HG03095 (cell line): Measurements from ENCODE around the gene DHRS13.
"Not testable (repeated sequence)": the region's sequence is repeated elsewhere in the genome, so short reads cannot be mapped to it uniquely, and the experiment has no call there.

Experiments
- ATAC-seq: cut with Tn5 transposase; IDR thresholded peaks from one replicate; pipeline ENCODE4 v1.9.1; 2021; ENCODE audit warnings: moderate library complexity; ENCODE audit not compliant: unreplicated experiment

The DHRS13 gene

DNA sequence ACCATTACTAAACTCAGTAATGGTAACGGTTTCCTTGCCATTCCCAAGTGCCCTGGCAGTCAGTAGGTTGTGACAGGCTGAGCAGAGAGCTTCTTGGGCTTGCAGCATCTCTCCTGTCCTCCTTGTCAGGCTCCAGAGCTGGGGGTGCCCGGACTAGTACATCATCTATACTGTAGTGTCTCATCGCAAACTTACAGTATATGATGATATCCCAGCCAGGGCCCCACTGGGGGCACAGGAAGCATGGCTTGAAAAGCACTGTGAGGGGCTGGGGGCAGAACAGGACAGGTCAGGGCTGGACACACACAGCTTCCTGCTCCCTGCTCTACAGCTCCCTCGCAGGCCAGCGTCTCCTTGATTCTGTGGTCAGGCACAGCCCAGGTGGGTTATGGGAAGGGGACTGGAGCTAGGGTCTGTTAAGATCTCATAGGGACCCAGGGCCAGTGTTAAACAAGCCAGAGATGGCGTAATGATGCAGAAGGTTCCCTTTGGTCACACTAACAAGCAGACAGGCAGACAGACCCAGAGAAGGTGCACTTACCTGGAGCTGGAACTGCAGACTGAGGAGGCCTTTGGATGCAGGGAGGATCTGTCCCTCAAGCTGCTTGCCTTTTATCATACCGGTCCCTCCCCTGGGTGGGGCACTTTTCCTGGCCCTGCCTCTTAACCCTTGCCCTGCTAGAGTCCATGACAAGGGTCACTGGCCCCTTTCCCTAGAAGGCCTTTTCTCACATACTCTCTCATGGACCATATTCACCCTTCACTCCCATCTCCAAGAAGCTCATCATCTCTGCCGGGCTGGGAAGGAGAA, 41.3 kb downstream of the DHRS13 start:
- no peak for ATAC-seq

DNA sequence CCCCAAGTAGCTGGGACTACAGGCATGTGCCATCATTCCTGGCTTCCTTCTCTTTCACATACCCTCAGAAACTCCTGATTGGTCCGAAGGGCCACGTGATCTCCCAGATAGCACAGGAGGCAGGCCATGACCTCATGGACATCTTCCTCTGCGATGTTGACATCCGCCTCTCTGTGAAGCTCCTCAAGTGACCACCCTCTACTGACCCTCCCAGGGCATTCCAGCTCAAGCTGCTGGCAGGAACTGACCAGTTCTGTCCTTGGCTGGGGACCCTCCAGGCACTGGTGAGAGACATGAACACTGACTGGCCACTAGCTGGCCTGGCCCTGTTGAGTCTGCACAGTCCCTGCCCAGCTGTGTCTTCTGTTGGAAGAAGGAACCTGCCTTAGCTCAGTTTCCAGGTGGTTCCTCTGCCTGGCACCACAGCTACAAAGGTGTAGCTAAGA, 42.5 kb downstream of the DHRS13 start:
- no peak for ATAC-seq

- no peak for ATAC-seq
Measured at GRCh38 chr17:28858801-28859355, 44.0 kb downstream of the DHRS13 start.

DNA sequence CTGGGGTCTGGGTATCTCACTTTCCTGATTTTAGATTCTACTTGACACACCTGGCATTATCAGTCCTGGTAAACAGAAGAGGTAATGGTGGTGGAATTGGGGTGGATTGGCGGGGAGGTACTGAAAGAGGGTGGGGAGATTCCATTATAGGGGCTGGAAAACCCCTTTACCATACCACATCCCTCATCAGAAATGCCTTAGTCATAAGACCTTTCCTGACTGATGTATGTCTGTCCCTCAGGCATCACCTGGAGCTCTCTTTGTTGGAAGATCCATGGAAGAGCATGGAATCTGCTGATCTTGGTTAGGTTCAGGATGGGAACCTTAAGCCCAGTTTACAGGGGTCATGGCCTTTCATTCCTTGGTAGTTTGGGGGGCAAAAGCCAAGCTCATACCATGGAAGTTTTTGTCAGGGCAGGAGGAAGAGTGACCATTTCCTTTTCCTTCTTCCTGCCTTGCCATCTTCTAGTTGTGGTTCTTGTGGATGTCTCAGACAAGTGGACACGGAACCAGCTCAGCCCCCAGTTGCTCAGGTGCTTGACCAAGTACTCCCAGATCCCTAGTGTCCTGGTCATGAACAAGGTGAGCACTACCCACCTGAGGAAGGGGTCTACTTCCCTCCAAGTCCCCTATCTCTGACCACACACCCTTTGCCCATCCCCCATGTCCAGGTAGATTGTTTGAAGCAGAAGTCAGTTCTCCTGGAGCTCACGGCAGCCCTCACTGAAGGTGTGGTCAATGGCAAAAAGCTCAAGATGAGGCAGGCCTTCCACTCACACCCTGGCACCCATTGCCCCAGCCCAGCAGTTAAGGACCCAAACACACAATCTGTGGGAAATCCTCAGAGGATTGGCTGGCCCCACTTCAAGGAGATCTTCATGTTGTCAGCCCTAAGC, 44.7 kb downstream of the DHRS13 start:
- no peak for ATAC-seq

- ATAC-seq, result no peak
Measured at GRCh38 chr17:28856028-28856574, 46.8 kb downstream of the DHRS13 start.

DNA sequence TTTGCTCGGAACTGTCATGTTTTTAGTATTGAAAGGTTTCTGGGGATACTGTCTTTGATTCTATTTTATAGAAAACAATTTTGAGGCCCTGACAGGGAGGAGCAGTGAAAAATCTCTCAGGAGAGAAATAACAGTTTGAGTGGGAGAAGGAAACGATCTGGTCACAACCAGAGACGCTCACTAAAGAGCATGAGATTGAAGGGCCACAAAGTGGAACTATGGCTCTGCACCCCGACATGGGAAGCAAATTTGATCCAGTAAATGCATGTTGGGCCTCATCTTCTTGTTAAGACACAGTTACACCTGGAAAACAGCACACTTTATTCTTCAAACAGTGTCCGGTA, 47.6 kb downstream of the DHRS13 start:
- no peak for ATAC-seq

GRCh38 chr17:28854457-28855335, 48.2 kb downstream of the DHRS13 start, which contains the start of gene ERAL1:
Gene ERAL1, plus strand, starts transcription at chr17:28855016. Its CDS starts 19 bp downstream, at chr17:28855035.
- peak; percentile 94 for ATAC-seq

DNA sequence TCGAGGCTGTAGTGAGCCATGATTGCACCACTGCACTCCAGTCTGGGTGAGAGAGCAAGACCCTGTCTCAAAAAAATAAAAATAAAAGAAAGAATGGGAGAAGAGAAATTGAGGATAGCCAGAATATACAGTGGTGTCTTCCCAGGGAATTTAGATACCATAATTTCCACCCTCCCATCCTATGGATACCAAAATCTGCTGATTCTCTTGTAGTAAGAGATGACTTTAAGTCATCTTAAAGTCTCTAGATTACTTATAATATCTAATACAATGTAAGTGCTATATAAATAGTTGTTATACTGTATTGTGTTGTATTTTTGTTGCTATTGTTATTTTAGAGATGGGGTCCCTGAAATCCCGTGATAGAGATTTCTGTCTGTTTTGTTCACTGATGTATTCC, 49.6 kb downstream of the DHRS13 start:
- no peak for ATAC-seq

DNA sequence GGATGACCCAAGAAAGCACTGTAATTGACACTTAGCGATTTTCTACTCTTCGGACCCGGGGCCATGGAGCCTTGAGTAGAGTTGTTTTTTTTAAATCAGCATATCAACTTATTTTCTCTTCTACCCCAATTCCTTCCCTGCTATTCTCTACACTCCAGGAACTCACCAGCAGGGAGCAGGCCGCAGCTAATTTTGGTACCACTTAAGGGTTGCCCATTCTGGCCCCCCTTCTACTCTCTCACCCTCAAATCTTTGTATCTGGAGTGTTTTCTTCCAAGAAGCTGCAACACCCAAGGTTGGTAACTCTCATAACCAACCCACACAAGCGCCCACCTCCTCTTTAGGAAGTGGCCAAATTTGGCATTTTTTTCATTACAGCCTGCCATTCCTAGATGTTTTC, 53.6 kb downstream of the DHRS13 start:
- ATAC-seq, result no peak

GRCh38 chr17:28848667-28849066, 54.2 kb downstream of the DHRS13 start:
- not testable (repeated sequence) for ATAC-seq
